GM23338 (cell line): ENCODE measurements around the gene NFKB1. TPM values are rescaled to one million over a fixed set of nuclear protein-coding genes. Genes with fewer than 3 reads are reported as not detected.

Experiments
- EZH2 ChIP-seq: fragments of 200-600 bp; sonication (generic); IDR thresholded peaks from one replicate; pipeline ENCODE4 v1.8.0; 2017; ENCODE audit warnings: antibody characterized with exemption, mild to moderate bottlenecking, low read depth; ENCODE audit not compliant: unreplicated experiment
- POLR2AphosphoS5 ChIP-seq: IDR thresholded peaks from 2 replicates; pipeline ENCODE4 v1.6.1; 2016; ENCODE audit warnings: antibody characterized with exemption, low read depth
- ZNF462 ChIP-seq: fragments of 250-450 bp; sonication (Bioruptor Pico); IDR thresholded peaks from 2 replicates; pipeline ENCODE4 v1.5.0; 2020; ENCODE audit warnings: mild to moderate bottlenecking, moderate library complexity
- polyA plus RNA-seq: library from polyadenylated mRNA; unstranded; fragments of >200 nt; fragmentation: Nextera tagmentation; extraction: Ambion mirVana; gene quantifications from 2 replicates; pipeline ENCODE4 v1.2.1, GENCODE V29; 2016
- total RNA-seq: library from RNA; depleted of rRNA; stranded (reverse); fragments of >200 nt; shearing (Covaris generic); gene quantifications from 2 replicates; pipeline ENCODE4 v1.2.3, GENCODE V29; 2014
- TF ChIP-seq, protein P1 (sequence below): IDR thresholded peaks from 2 replicates; pipeline ENCODE4 v1.6.1; 2016; ENCODE audit warnings: antibody characterized with exemption
- TF ChIP-seq, protein P2 (sequence below): IDR thresholded peaks from one replicate; pipeline ENCODE4 v1.6.1; 2018; ENCODE audit warnings: antibody characterized with exemption; ENCODE audit not compliant: unreplicated experiment

The NFKB1 gene
- total and polyA plus RNA-seq, 2 experiments from 2014 or later, result 0.82 to 4.6 TPM

DNA sequence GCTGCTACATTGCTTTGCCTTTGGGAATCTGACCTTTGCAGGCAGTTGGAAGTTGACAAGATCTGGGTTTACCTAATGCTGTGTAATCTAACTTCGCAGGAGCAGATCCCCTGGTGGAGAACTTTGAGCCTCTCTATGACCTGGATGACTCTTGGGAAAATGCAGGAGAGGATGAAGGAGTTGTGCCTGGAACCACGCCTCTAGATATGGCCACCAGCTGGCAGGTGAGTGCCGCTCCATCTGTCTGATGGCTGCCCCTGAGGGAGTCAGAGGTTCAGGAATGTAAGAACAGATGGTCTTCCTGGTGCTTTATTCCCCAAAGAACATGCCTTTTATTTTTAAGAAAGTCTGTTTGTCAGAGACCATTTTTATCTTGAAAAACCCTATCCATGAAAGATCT, 109.3 kb downstream of the NFKB1 start (continued):
- TF ChIP-seq ZNF462 (CRISPR knock-in tag), result no peak
- TF ChIP-seq EZH2, result no peak
- TF ChIP-seq, protein P1, sequence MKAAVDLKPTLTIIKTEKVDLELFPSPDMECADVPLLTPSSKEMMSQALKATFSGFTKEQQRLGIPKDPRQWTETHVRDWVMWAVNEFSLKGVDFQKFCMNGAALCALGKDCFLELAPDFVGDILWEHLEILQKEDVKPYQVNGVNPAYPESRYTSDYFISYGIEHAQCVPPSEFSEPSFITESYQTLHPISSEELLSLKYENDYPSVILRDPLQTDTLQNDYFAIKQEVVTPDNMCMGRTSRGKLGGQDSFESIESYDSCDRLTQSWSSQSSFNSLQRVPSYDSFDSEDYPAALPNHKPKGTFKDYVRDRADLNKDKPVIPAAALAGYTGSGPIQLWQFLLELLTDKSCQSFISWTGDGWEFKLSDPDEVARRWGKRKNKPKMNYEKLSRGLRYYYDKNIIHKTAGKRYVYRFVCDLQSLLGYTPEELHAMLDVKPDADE, result no peak
- TF ChIP-seq, protein P2, sequence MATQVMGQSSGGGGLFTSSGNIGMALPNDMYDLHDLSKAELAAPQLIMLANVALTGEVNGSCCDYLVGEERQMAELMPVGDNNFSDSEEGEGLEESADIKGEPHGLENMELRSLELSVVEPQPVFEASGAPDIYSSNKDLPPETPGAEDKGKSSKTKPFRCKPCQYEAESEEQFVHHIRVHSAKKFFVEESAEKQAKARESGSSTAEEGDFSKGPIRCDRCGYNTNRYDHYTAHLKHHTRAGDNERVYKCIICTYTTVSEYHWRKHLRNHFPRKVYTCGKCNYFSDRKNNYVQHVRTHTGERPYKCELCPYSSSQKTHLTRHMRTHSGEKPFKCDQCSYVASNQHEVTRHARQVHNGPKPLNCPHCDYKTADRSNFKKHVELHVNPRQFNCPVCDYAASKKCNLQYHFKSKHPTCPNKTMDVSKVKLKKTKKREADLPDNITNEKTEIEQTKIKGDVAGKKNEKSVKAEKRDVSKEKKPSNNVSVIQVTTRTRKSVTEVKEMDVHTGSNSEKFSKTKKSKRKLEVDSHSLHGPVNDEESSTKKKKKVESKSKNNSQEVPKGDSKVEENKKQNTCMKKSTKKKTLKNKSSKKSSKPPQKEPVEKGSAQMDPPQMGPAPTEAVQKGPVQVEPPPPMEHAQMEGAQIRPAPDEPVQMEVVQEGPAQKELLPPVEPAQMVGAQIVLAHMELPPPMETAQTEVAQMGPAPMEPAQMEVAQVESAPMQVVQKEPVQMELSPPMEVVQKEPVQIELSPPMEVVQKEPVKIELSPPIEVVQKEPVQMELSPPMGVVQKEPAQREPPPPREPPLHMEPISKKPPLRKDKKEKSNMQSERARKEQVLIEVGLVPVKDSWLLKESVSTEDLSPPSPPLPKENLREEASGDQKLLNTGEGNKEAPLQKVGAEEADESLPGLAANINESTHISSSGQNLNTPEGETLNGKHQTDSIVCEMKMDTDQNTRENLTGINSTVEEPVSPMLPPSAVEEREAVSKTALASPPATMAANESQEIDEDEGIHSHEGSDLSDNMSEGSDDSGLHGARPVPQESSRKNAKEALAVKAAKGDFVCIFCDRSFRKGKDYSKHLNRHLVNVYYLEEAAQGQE, result no peak
- TF ChIP-seq POLR2AphosphoS5, result no peak
